Mesendoderm (in vitro differentiated cells): ENCODE data around the gene RBBP4. TPM values are rescaled to one million over a fixed set of nuclear protein-coding genes. Genes with fewer than 3 reads are reported as not detected.

ENCODE experiments used
- DNase-seq: peaks from one replicate; pipeline ENCODE4 v3.0.0; 2013
- H2AK5ac ChIP-seq: 2 replicates; pipeline ENCODE4 v1.6.1; 2013; ENCODE audit warnings: low read length, inconsistent platforms
- H2BK120ac ChIP-seq: 2 replicates; pipeline ENCODE4 v1.6.1; 2013; ENCODE audit warnings: low read depth, mild to moderate bottlenecking, low read length, moderate library complexity, mixed read lengths
- H2BK15ac ChIP-seq: replicated peaks from 2 replicates; pipeline ENCODE4 v1.6.1; 2013; ENCODE audit warnings: low read depth, mild to moderate bottlenecking, moderate library complexity
- H2BK5ac ChIP-seq: 2 replicates; pipeline ENCODE4 v1.6.1; 2013; ENCODE audit warnings: low read length, inconsistent platforms
- H3K18ac ChIP-seq: 2 replicates; pipeline ENCODE4 v1.6.1; 2013; ENCODE audit warnings: mild to moderate bottlenecking, low read length, mixed read lengths
- H3K23ac ChIP-seq: one replicate; pipeline ENCODE4 v1.6.1; 2013; ENCODE audit warnings: low read length
- H3K27ac ChIP-seq: 2 replicates; pipeline ENCODE4 v1.5.1; 2013; ENCODE audit warnings: low read depth, mild to moderate bottlenecking, inconsistent platforms, low read length, moderate library complexity
- H3K27me3 ChIP-seq: 2 replicates; pipeline ENCODE4 v1.6.1; 2013; ENCODE audit warnings: low read length, control low read depth, mild to moderate bottlenecking, inconsistent platforms; ENCODE audit not compliant: insufficient read depth, poor library complexity
- H3K36me3 ChIP-seq: 2 replicates; pipeline ENCODE4 v1.6.1; 2013; ENCODE audit warnings: low read length, inconsistent platforms; ENCODE audit not compliant: control insufficient read depth, insufficient read depth
- H3K4ac ChIP-seq: one replicate; pipeline ENCODE4 v1.6.1; 2013; ENCODE audit warnings: low read depth, mild to moderate bottlenecking, low read length, moderate library complexity
- H3K4me1 ChIP-seq: 2 replicates; pipeline ENCODE4 v1.6.1; 2013; ENCODE audit warnings: low read depth, low read length, inconsistent platforms; ENCODE audit not compliant: control insufficient read depth
- H3K4me2 ChIP-seq: 2 replicates; pipeline ENCODE4 v1.6.1; 2013; ENCODE audit warnings: low read length
- H3K4me3 ChIP-seq: 2 replicates; pipeline ENCODE4 v1.5.1; 2013; ENCODE audit warnings: mild to moderate bottlenecking, low read length
- H3K56ac ChIP-seq: one replicate; pipeline ENCODE4 v1.6.1; 2013; ENCODE audit warnings: low read length
- H3K79me1 ChIP-seq: 2 replicates; pipeline ENCODE4 v1.6.1; 2013; ENCODE audit warnings: low read length, inconsistent platforms
- H3K79me2 ChIP-seq: 2 replicates; pipeline ENCODE4 v1.6.1; 2013; ENCODE audit warnings: mild to moderate bottlenecking, low read length; ENCODE audit not compliant: control insufficient read depth, insufficient read depth
- H3K9ac ChIP-seq: 2 replicates; pipeline ENCODE4 v1.6.1; 2013; ENCODE audit warnings: low read length, inconsistent platforms
- H4K5ac ChIP-seq: one replicate; pipeline ENCODE4 v1.6.1; 2013; ENCODE audit warnings: low read length
- H4K8ac ChIP-seq: one replicate; pipeline ENCODE4 v1.6.1; 2013; ENCODE audit warnings: low read depth, mild to moderate bottlenecking, control low read depth, low read length, moderate library complexity
- WGBS: extraction: QIAGEN DNeasy Blood & Tissue Kit; methylation state at CpG from one replicate; pipeline ENCODE4 v1.1.7; 2013; ENCODE audit warnings: low lambda C conversion rate, missing lambda C conversion rate; ENCODE audit not compliant: insufficient coverage; ENCODE audit errors: extremely low coverage; 5-methylcytosine and 5-hydroxymethylcytosine counted together
- polyA plus RNA-seq, 2 experiments: library from polyadenylated mRNA; stranded (reverse); fragments of 200-250 nt; gene quantifications; one replicate each; pipeline ENCODE4 v1.2.3, GENCODE V29; 2013

RBBP4 gene
- 204 TPM for polyA plus RNA-seq (2013, experiment 1 of 2)
- 210 TPM for polyA plus RNA-seq (2013, experiment 2 of 2)

DNA sequence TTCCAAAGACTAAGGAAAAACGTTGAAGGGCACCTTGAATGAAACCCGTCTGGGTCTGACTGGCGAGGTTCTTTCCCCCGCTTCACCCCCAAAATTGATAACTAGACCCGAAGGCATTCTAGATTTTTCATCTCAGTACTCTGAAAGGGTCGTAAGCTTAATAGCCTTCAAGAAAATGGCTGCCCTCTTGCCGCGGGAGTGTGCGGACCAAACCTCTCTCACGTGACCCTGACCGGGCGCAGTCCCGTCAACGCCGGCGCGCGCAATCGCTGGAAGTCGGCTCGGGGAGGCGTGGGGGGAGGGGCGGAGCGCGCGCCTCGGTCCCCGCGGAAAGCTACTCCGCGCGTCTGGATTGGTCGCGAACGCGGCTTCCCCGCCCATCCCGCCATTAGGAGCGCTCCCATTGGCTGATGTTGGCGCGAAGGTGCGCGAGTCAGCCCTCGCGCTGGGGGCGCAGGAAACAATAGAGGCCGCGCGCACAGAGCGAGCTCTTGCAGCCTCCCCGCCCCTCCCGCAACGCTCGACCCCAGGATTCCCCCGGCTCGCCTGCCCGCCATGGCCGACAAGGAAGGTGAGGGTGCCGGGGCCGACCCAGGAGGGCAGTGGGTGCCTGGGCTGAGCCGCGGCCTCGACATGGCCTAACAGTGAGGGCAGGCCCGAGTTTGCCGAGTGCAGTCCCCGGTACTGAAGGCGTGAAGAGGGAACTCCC is at the start of gene RBBP4:
RBBP4 (plus strand) TSS at position 457 of the 709 bp plus-strand sequence; CDS start at position 556, 99 bp downstream.
- peak within 1 kb of the TSS; percentile 84 for H2BK120ac ChIP-seq
- H3K27me3 ChIP-seq, result no peaks in the 10 kb centered on the region
- peak within 1 kb of the TSS; percentile 97 for H4K8ac ChIP-seq
- peak within 1 kb of the TSS; percentile 97 for H3K18ac ChIP-seq
- peak within 1 kb of the TSS; percentile 3 for H3K23ac ChIP-seq
- peak within 1 kb of the TSS; percentile 89 for H2BK5ac ChIP-seq
- H2AK5ac ChIP-seq, result no peak within 1 kb of the TSS
- H3K56ac ChIP-seq, result peak within 1 kb of the TSS; percentile 95
- peak within 1 kb of the TSS; percentile 35 for H3K4me2 ChIP-seq
- peak within 1 kb of the TSS; percentile 98 for H3K9ac ChIP-seq
- H3K4me3 ChIP-seq, result peak within 1 kb of the TSS; percentile 64
- H2BK15ac ChIP-seq, result no peak within 1 kb of the TSS
- H3K36me3 ChIP-seq, result peaks cover 2% of the 10 kb centered on the region
- peaks cover 3% of the 10 kb centered on the region for H3K4me1 ChIP-seq
- H3K27ac ChIP-seq, result peak within 1 kb of the TSS; percentile 95
- DNase-seq, result peak; percentile 99
- peaks cover 49% of the 10 kb centered on the region for H3K79me2 ChIP-seq
- H3K4ac ChIP-seq, result peak within 1 kb of the TSS; percentile 95
- no CpG with 5 or more reads among the region's 67 CpGs for WGBS
- peak within 1 kb of the TSS; percentile 43 for H4K5ac ChIP-seq
- peaks cover 6% of the 10 kb centered on the region for H3K79me1 ChIP-seq

DNA sequence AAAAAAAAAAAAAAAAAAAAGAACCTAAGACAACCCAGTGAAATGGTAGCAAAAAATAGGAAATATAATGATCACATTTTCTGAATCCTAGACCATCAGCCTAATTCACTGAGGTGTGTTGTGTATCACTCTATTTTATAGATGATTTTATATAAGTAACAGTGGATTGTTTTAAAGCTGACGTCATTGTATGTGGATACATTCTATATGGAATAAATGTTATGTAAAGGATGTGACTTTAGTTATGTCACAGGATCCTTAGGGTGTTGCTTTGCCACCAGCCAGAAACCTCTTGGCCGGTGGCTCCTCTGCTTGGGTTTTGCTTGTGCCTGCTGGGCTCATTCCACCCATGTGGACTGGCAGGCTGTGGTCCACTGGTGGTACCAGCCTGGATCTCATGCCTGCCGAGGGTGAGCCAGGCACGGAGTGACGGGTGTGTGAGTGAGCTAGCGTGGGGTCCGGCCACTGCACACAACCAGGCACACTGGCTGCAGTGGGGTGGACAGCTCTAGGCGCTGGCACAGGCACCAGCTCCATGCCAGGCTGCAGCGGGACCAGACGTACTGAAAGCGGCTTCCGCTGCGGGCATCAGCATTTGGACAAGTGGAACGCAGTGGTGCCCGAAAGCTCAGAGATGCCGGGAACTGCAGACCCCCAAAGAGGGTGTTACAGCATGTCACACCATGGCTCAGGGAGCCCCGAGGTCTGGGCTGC is 45.1 kb upstream of the RBBP4 start:
- no peaks in the 10 kb centered on the region for H3K79me2 ChIP-seq
- no peak overlapping the region for H3K56ac ChIP-seq
- H2BK120ac ChIP-seq, result no peak overlapping the region
- H3K27me3 ChIP-seq, result no peaks in the 10 kb centered on the region
- no peak overlapping the region for H3K23ac ChIP-seq
- no peak overlapping the region for H4K8ac ChIP-seq
- no peaks in the 10 kb centered on the region for H3K4me1 ChIP-seq
- no peak overlapping the region for H2AK5ac ChIP-seq
- no peak overlapping the region for H3K9ac ChIP-seq
- H3K4me3 ChIP-seq, result no peak overlapping the region
- H3K79me1 ChIP-seq, result no peaks in the 10 kb centered on the region
- no peak overlapping the region for H3K18ac ChIP-seq
- H3K36me3 ChIP-seq, result peaks cover 1% of the 10 kb centered on the region
- H3K4ac ChIP-seq, result no peak overlapping the region
- no peak for DNase-seq
- H4K5ac ChIP-seq, result no peak overlapping the region
- no CpG with 5 or more reads among the region's 17 CpGs for WGBS
- no peak overlapping the region for H3K27ac ChIP-seq
- H3K4me2 ChIP-seq, result no peak overlapping the region
- H2BK5ac ChIP-seq, result no peak overlapping the region
- H2BK15ac ChIP-seq, result no peak overlapping the region

DNA sequence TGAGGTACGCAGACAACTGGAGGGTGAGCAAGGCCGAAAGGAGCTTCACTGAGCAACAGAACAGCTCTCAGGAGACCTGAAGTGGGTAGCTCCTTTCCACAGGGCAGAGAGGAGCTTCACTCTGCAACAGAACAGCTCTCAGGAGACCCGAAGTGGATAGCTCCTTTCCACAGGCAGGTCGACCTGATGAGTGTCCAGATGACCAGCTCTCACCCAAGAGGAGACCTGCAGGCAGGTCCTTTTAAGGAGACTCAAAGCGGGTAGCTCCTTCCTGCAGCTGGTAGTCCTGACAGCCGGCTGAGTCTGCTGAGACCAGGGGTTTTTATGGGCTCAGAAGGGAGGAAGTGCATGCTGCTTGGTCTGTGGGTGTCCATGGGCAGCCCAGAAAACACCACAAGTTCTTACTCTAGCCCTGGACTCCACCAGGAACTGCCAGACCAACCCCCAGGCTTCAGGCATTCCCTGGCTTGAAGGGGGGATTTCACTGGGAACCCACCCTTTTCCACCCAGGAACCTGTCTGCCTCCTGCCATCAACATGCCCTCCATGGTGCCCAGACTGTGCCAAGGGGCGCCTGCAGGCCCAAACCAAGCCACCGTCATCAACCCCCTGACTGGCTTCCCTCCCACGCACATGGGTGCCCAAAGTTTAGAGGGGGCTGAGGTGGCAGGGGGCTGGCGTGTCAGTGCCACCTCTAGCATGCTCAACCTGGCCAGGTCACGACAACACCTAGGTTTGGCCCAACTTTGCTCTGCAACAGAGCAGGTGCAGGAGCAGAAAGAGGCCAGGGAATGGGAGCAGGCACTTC is 44.2 kb upstream of the RBBP4 start:
- H3K9ac ChIP-seq, result no peak overlapping the region
- no peak overlapping the region for H3K27ac ChIP-seq
- no peaks in the 10 kb centered on the region for H3K27me3 ChIP-seq
- no peak overlapping the region for H2BK120ac ChIP-seq
- no peaks in the 10 kb centered on the region for H3K79me1 ChIP-seq
- no peak overlapping the region for H3K4ac ChIP-seq
- no peaks in the 10 kb centered on the region for H3K79me2 ChIP-seq
- H3K18ac ChIP-seq, result no peak overlapping the region
- H3K4me3 ChIP-seq, result no peak overlapping the region
- no peaks in the 10 kb centered on the region for H3K4me1 ChIP-seq
- H3K36me3 ChIP-seq, result peaks cover 1% of the 10 kb centered on the region
- no peak overlapping the region for H4K5ac ChIP-seq
- no peak for DNase-seq
- WGBS, result no CpG with 5 or more reads among the region's 11 CpGs
- no peak overlapping the region for H2BK15ac ChIP-seq
- H2AK5ac ChIP-seq, result no peak overlapping the region
- no peak overlapping the region for H4K8ac ChIP-seq
- H3K56ac ChIP-seq, result no peak overlapping the region
- H2BK5ac ChIP-seq, result no peak overlapping the region
- no peak overlapping the region for H3K23ac ChIP-seq
- no peak overlapping the region for H3K4me2 ChIP-seq

DNA sequence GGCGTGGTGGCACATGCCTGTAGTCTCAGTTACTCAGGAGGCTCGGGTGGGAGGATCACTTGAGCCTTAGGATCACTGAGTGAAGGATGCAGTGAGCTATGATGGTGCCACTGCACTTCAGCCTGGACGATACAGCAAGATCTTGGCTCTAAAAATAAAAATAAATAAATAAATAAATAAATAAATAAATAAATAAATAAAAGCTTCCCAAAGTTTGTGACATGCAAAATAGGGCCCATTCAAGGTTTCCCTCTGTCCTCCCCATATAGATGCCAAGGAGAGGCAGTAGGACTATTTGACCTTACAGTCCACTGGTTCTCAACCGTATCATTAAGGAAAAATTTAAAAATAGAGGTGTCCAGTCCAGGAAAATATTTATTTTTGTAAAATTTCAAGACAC is 41.8 kb upstream of the RBBP4 start:
- Histone ChIP-seq H3K18ac (no peak overlapping the region), H3K4ac (no peak overlapping the region), H3K79me2 (no peaks in the 10 kb centered on the region), H3K36me3 (peaks cover 1% of the 10 kb centered on the region), H3K4me2 (no peak overlapping the region), H4K5ac (no peak overlapping the region), H2BK120ac (no peak overlapping the region), H3K27me3 (no peaks in the 10 kb centered on the region), H3K23ac (no peak overlapping the region), H2BK5ac (no peak overlapping the region), H3K9ac (no peak overlapping the region), H2AK5ac (no peak overlapping the region), H3K4me1 (peaks cover 2% of the 10 kb centered on the region), H3K27ac (no peak overlapping the region), H3K79me1 (no peaks in the 10 kb centered on the region), H3K4me3 (no peak overlapping the region), H4K8ac (no peak overlapping the region), H3K56ac (no peak overlapping the region), H2BK15ac (no peak overlapping the region)
- no CpG with 5 or more reads among the region's 4 CpGs for WGBS
- DNase-seq, result no peak

DNA sequence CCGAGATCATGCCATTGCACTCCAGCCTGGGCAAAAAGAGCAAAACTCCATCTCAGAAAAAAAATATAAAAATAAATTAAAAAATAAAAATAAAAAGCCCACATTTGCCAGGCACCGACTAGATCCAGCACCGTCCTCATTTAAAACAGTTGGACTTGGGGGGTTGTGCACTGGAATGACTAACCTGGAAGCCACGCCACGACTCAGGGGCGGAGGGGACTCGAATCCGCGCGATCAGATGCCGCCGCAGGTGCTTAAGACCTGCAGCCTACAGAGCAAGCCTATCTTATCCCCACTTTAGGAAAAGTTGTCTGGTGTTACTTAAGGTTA is 39.2 kb upstream of the RBBP4 start:
- Histone ChIP-seq H3K9ac (peak overlapping the region; percentile 49), H4K5ac (no peak overlapping the region), H3K79me2 (no peaks in the 10 kb centered on the region), H2BK120ac (no peak overlapping the region), H3K36me3 (no peaks in the 10 kb centered on the region), H3K4ac (no peak overlapping the region), H3K79me1 (no peaks in the 10 kb centered on the region), H3K27ac (no peak overlapping the region), H2AK5ac (no peak overlapping the region), H2BK5ac (no peak overlapping the region), H3K56ac (peak overlapping the region; percentile 40), H2BK15ac (no peak overlapping the region), H3K4me1 (peaks cover 2% of the 10 kb centered on the region), H3K27me3 (no peaks in the 10 kb centered on the region), H3K23ac (no peak overlapping the region), H3K4me3 (peak overlapping the region; percentile 33), H4K8ac (no peak overlapping the region), H3K18ac (no peak overlapping the region), H3K4me2 (peak overlapping the region; percentile 28)
- no CpG with 5 or more reads among the region's 12 CpGs for WGBS
- DNase-seq, result no peak
